HG03469 (cell line): ENCODE results near the gene ZNF584.

Experiments used
- ATAC-seq: cut with Tn5 transposase; IDR thresholded peaks from one replicate; pipeline ENCODE4 v1.9.1; 2021; ENCODE audit warnings: mild to moderate bottlenecking, moderate library complexity, moderate number of reproducible peaks; ENCODE audit not compliant: unreplicated experiment

Gene ZNF584

GRCh38 chr19:58460039-58460438, 51.6 kb downstream of the ZNF584 start:
- no peak for ATAC-seq

GRCh38 chr19:58466089-58466759, 57.8 kb downstream of the ZNF584 start:
- peak; percentile 2 for ATAC-seq

- ATAC-seq: peak; percentile 79
These were observed 58.5 kb downstream of the ZNF584 start, which contains the start of gene ZNF324 for GRCh38 chr19:58466760-58467589. Gene ZNF324, plus strand, starts transcription at chr19:58467080. Its CDS starts 2,106 bp downstream, at chr19:58469186.
